ENCODE results near the gene LPAR1.

The LPAR1 gene

DNA sequence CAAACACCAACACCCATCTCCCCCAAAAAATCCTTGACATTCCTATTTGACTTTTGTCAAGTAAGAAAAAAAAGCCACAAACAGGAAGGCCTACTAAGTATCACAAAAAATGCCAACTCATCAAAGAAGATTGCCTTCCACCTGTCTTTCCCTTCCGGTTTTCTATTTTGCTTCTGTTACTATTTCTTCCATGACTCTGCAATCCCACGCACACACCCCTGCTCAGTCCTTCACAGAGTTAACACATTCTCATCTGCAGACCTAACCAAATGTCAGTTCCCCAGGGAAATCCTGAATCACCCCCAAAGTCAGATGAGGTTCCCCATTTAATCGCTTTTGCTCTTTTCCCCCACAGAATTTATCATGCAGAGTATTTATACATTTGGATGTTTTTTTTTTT is 15.1 kb downstream of the LPAR1 start:
- Histone ChIP-seq H3K9me3 (ENCODE audit: control insufficient read depth in 2 of 2, low read length in 2 of 2) (no peaks in the 10 kb centered on the region), H3K27me3 (ENCODE audit: control insufficient read depth in 1 of 2, insufficient read depth in 2 of 2, low read length in 2 of 2) (no peaks in the 10 kb centered on the region), H3K27ac (ENCODE audit: low read length) (no peak overlapping the region), H3K36me3 (ENCODE audit: control insufficient read depth in 2 of 2, insufficient read depth in 2 of 2, low read length in 2 of 2) (no peaks in the 10 kb centered on the region), H3K9ac (ENCODE audit: low read length in 2 of 2) (no peak overlapping the region), H3K4me1 (ENCODE audit: control insufficient read depth, insufficient read depth, low read length) (no peaks in the 10 kb centered on the region), H3K4me3 (ENCODE audit: low read length in 2 of 2) (no peak overlapping the region)

DNA sequence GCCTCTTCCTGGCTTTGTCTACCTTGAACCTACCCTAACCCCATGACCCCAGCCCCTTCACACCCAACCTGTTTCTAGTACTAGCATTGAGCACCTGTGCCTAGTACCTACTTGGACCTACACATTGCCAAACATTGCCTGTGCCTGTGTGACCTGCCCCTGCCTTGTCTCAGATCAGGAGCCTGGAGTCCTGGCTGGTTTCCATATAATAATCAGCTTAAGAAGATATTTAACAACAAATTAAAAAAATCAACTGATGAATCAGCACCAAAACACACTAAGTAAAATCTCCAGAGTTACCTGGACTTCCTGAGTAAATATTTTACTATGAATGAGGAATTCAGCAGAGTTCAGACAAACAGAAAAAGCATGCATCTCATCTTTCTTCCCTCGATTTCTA is 17.7 kb downstream of the LPAR1 start:
- H3K4me1 ChIP-seq (ENCODE audit: control insufficient read depth, insufficient read depth, low read length) = no peaks in the 10 kb centered on the region
- no peak overlapping the region for H3K27ac ChIP-seq (ENCODE audit: low read length)
- no peak overlapping the region for H3K4me3 ChIP-seq (ENCODE audit: low read length in 2 of 2)
- no peak overlapping the region for H3K9ac ChIP-seq (ENCODE audit: low read length in 2 of 2)
- H3K27me3 ChIP-seq (ENCODE audit: control insufficient read depth in 1 of 2, insufficient read depth in 2 of 2, low read length in 2 of 2) = no peaks in the 10 kb centered on the region
- no peaks in the 10 kb centered on the region for H3K36me3 ChIP-seq (ENCODE audit: control insufficient read depth in 2 of 2, insufficient read depth in 2 of 2, low read length in 2 of 2)
- H3K9me3 ChIP-seq (ENCODE audit: control insufficient read depth in 2 of 2, low read length in 2 of 2) = no peaks in the 10 kb centered on the region

DNA sequence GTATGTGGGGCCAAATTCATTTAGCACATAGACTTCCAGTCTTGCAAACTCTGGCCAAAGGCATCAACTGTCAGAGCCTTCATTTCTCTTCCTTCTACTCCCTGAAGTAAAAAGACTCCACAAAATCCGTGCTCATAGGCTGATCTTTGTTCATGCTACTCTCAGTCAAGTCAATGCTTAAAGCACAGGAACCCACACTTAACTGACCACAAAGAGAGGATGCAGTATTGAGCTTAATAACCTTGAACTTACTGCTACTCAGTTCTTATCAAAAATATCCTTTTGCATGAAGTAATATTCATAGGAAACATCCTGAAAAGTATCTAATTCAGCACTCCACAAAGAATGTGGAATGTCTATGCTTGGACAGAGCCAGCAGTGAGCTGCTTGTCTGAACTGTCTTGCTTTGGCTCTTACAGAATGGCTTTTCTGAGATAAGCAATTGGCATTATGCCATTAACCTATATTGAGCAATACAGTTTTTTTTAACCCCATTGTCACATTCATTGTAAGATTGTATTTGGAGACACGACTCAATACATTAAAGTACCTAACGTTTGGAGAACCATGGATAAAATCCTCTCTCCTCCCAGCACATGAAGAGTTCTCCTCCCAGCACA is 21.7 kb downstream of the LPAR1 start:
- no peaks in the 10 kb centered on the region for H3K36me3 ChIP-seq (ENCODE audit: control insufficient read depth in 2 of 2, insufficient read depth in 2 of 2, low read length in 2 of 2)
- no peaks in the 10 kb centered on the region for H3K4me1 ChIP-seq (ENCODE audit: control insufficient read depth, insufficient read depth, low read length)

DNA sequence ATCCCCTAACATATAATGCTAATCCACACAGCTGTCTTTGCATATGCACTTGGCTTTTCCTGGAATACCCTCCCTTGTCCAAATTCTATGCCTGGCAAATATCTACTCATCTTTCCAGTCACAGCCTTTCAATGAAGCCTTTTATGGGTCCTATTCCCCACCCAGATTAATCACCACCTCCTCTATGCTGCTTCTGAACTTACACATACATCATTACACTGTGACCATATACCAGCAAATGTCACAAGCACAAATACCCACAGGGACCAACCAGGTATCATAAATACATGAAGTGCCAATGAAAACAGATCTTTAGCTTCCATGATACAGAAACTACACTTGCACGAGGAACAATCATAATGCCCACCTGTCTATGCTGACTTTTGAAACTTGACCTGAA is 22.3 kb downstream of the LPAR1 start:
- Histone ChIP-seq H3K9ac (ENCODE audit: low read length in 2 of 2) (no peak overlapping the region), H3K36me3 (ENCODE audit: control insufficient read depth in 2 of 2, insufficient read depth in 2 of 2, low read length in 2 of 2) (no peaks in the 10 kb centered on the region), H3K27ac (ENCODE audit: low read length) (no peak overlapping the region), H3K27me3 (ENCODE audit: control insufficient read depth in 1 of 2, insufficient read depth in 2 of 2, low read length in 2 of 2) (no peaks in the 10 kb centered on the region), H3K9me3 (ENCODE audit: control insufficient read depth in 2 of 2, low read length in 2 of 2) (no peaks in the 10 kb centered on the region), H3K4me3 (ENCODE audit: low read length in 2 of 2) (no peak overlapping the region), H3K4me1 (ENCODE audit: control insufficient read depth, insufficient read depth, low read length) (no peaks in the 10 kb centered on the region)

More for the DNA sequence above, 21.7 kb downstream of the LPAR1 start:
- no peak overlapping the region for H3K27ac ChIP-seq (ENCODE audit: low read length)
- no peaks in the 10 kb centered on the region for H3K9me3 ChIP-seq (ENCODE audit: control insufficient read depth in 2 of 2, low read length in 2 of 2)
- no peak overlapping the region for H3K4me3 ChIP-seq (ENCODE audit: low read length in 2 of 2)
- H3K27me3 ChIP-seq (ENCODE audit: control insufficient read depth in 1 of 2, insufficient read depth in 2 of 2, low read length in 2 of 2) = no peaks in the 10 kb centered on the region
- H3K9ac ChIP-seq (ENCODE audit: low read length in 2 of 2) = no peak overlapping the region

DNA sequence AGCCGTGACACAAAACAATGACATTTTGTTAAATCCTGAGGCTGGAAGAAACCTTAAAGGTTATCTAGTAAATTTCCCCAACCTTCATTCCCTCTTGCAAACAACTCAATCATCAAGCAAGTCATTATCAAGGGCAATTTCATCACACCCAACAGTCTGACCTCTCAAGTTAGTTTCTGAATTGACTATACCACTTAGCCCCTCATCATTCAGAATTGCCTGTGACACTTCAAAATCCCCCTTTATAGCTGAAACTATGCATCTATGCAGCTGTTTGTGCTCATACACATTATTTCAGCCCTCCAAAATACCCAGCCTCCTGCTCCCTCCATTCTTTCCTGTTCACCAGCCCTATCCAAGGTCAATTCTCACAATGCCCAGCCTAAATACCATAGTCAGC is 24.6 kb downstream of the LPAR1 start:
- H3K36me3 ChIP-seq (ENCODE audit: control insufficient read depth in 2 of 2, insufficient read depth in 2 of 2, low read length in 2 of 2) = no peaks in the 10 kb centered on the region
- no peaks in the 10 kb centered on the region for H3K27me3 ChIP-seq (ENCODE audit: control insufficient read depth in 1 of 2, insufficient read depth in 2 of 2, low read length in 2 of 2)
- H3K4me1 ChIP-seq (ENCODE audit: control insufficient read depth, insufficient read depth, low read length) = no peaks in the 10 kb centered on the region
- no peak overlapping the region for H3K9ac ChIP-seq (ENCODE audit: low read length in 2 of 2)
- H3K27ac ChIP-seq (ENCODE audit: low read length) = no peak overlapping the region
- no peak overlapping the region for H3K4me3 ChIP-seq (ENCODE audit: low read length in 2 of 2)
- no peaks in the 10 kb centered on the region for H3K9me3 ChIP-seq (ENCODE audit: control insufficient read depth in 2 of 2, low read length in 2 of 2)

DNA sequence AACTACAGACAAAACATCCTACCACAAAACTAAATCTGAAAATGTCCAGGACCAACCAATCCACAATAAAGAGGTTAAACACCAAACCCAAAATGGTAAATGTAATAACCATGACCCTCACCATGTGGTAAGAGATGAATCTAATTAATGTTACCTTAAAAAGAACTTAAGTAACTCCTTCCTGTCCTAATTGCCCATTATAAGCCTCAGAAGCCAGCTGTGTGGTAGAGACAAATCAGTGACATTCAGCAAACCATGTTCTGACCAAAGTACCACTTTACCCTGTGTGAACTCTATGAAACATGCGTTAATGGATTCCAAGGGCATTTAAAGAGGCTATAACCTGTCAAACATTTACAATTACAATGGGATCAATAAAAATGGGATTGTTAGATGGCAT is 25.0 kb downstream of the LPAR1 start:
- H3K27me3 ChIP-seq (ENCODE audit: control insufficient read depth in 1 of 2, insufficient read depth in 2 of 2, low read length in 2 of 2) = no peaks in the 10 kb centered on the region
- no peak overlapping the region for H3K27ac ChIP-seq (ENCODE audit: low read length)
- H3K9ac ChIP-seq (ENCODE audit: low read length in 2 of 2) = no peak overlapping the region
- no peaks in the 10 kb centered on the region for H3K9me3 ChIP-seq (ENCODE audit: control insufficient read depth in 2 of 2, low read length in 2 of 2)
- no peaks in the 10 kb centered on the region for H3K36me3 ChIP-seq (ENCODE audit: control insufficient read depth in 2 of 2, insufficient read depth in 2 of 2, low read length in 2 of 2)
- H3K4me1 ChIP-seq (ENCODE audit: control insufficient read depth, insufficient read depth, low read length) = no peaks in the 10 kb centered on the region
- H3K4me3 ChIP-seq (ENCODE audit: low read length in 2 of 2) = no peak overlapping the region

DNA sequence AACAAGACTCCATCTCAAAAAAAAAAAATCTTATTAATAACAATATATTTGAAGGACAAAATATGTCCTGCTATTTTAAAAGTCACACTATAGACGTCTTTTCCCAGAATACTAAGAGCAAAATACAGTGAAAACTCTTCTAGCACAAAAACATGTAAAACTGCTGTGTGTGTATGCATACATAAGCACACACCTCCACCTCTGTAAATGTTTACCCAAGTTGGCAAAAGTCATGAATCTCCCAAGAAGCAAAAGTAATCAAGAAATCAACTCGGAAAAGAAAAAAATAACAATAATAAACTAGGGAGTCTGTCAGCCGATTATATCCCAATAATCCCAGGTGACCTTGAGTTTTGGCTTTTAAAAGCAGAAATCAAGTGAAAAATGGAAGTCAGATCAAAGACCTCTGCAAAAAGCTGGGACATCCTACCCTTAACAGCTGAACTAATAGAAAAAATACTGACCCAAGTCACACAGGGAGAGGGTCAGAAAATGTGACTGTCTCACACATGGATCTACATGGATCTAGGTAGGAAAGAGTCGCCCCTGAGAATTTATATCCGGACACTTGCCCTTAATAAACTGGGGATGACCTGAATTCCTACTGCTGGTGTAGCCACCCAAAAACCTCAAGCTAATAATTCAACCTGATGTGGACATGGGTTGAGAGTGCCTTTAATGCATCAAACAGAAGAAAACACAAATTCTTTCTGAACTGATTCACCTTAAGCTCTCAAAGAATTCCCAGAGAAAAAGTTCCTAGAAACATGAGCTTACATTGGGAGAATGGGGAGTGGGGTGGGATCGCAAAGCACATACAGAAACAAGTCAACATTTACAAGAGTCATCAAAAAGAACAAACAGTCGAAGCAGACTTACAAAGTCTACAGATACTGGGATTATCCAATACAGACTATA is 29.9 kb downstream of the LPAR1 start:
- no peaks in the 10 kb centered on the region for H3K27me3 ChIP-seq (ENCODE audit: control insufficient read depth in 1 of 2, insufficient read depth in 2 of 2, low read length in 2 of 2)
- H3K4me1 ChIP-seq (ENCODE audit: control insufficient read depth, insufficient read depth, low read length) = no peaks in the 10 kb centered on the region
- no peaks in the 10 kb centered on the region for H3K9me3 ChIP-seq (ENCODE audit: control insufficient read depth in 2 of 2, low read length in 2 of 2)
- no peaks in the 10 kb centered on the region for H3K36me3 ChIP-seq (ENCODE audit: control insufficient read depth in 2 of 2, insufficient read depth in 2 of 2, low read length in 2 of 2)
- no peak overlapping the region for H3K9ac ChIP-seq (ENCODE audit: low read length in 2 of 2)
- H3K27ac ChIP-seq (ENCODE audit: low read length) = no peak overlapping the region
- H3K4me3 ChIP-seq (ENCODE audit: low read length in 2 of 2) = no peak overlapping the region

DNA sequence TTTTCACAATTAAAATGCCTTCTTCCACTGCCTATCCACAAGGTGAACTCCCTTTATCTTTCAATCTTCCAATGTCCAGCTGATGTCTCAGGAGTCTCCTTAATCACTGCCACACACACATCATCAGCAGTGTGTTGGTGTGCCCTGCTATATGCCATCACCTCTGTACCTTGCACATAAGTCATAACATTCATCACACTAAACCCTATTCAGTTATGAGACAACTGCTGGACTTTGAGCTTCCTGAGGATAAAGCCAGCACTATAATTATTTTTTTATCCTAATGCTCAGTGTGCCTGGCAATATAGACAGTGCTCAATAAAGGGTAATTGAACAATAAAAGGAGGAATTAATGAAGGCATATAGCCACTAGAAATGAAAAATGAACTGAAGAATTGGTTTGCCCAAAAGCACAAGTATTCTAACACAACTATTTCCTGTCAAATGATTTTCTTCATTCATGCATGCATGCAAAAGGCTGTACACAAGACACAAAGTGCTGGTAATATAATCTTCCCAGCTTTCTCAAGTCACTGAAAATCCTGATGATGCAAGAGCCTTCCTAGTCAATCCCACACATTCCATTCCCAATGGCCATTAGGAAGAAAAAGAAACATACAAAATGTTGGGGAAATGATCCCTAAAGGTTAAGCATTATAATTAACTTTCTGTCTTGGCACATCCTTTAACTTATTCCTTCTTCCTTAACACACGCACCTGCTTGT is 32.4 kb downstream of the LPAR1 start:
- no peaks in the 10 kb centered on the region for H3K4me1 ChIP-seq (ENCODE audit: control insufficient read depth, insufficient read depth, low read length)
- no peak overlapping the region for H3K27ac ChIP-seq (ENCODE audit: low read length)
- H3K27me3 ChIP-seq (ENCODE audit: control insufficient read depth in 1 of 2, insufficient read depth in 2 of 2, low read length in 2 of 2) = no peaks in the 10 kb centered on the region

DNA sequence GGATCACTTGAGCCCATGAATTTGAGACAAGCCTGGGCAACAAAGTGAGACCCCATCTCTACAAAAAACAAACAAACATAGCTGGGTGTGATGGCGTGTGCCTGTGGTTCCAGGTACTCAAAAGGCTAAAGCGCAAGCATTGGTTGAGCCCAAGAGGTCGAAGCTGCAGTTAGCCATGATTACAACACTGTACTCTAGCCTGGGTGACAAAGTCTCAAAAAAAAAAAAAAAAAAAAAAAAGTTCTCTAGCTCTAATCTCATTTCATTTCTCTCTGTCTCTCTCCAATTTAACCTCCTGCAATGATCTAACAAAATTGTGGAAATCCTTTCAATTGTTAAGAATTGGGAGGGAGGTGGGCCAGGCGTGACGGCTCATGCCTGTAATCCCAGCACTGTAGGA is 33.3 kb downstream of the LPAR1 start:
- Histone ChIP-seq H3K9me3 (ENCODE audit: control insufficient read depth in 2 of 2, low read length in 2 of 2) (no peaks in the 10 kb centered on the region), H3K4me1 (ENCODE audit: control insufficient read depth, insufficient read depth, low read length) (no peaks in the 10 kb centered on the region), H3K9ac (ENCODE audit: low read length in 2 of 2) (no peak overlapping the region), H3K4me3 (ENCODE audit: low read length in 2 of 2) (no peak overlapping the region), H3K27ac (ENCODE audit: low read length) (no peak overlapping the region), H3K36me3 (ENCODE audit: control insufficient read depth in 2 of 2, insufficient read depth in 2 of 2, low read length in 2 of 2) (no peaks in the 10 kb centered on the region), H3K27me3 (ENCODE audit: control insufficient read depth in 1 of 2, insufficient read depth in 2 of 2, low read length in 2 of 2) (no peaks in the 10 kb centered on the region)

More for the DNA sequence above, 32.4 kb downstream of the LPAR1 start:
- Histone ChIP-seq H3K9ac (ENCODE audit: low read length in 2 of 2) (no peak overlapping the region), H3K9me3 (ENCODE audit: control insufficient read depth in 2 of 2, low read length in 2 of 2) (no peaks in the 10 kb centered on the region), H3K4me3 (ENCODE audit: low read length in 2 of 2) (no peak overlapping the region), H3K36me3 (ENCODE audit: control insufficient read depth in 2 of 2, insufficient read depth in 2 of 2, low read length in 2 of 2) (no peaks in the 10 kb centered on the region)

DNA sequence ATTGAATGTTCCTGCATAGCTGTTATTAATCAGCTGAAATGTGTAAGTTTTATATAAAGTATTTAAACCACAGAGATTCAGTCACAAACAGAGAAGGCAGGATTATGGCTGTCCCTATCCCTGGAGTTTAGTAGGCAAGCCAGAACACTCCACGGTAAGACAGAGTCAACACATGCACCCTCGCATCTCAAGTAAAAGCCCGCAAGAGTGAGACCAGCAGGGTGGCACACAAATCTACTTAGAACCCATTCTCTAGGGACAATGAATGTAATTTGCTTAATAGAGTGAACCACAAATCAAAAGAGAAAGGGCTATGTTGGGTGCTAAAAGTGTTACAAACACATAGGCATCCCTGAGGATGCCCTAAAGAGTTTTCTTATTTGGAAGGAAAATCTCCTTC is 35.1 kb downstream of the LPAR1 start:
- H3K9ac ChIP-seq (ENCODE audit: low read length in 2 of 2) = no peak overlapping the region
- no peak overlapping the region for H3K4me3 ChIP-seq (ENCODE audit: low read length in 2 of 2)
- no peaks in the 10 kb centered on the region for H3K36me3 ChIP-seq (ENCODE audit: control insufficient read depth in 2 of 2, insufficient read depth in 2 of 2, low read length in 2 of 2)
- no peaks in the 10 kb centered on the region for H3K4me1 ChIP-seq (ENCODE audit: control insufficient read depth, insufficient read depth, low read length)
- H3K27ac ChIP-seq (ENCODE audit: low read length) = no peak overlapping the region
- no peaks in the 10 kb centered on the region for H3K27me3 ChIP-seq (ENCODE audit: control insufficient read depth in 1 of 2, insufficient read depth in 2 of 2, low read length in 2 of 2)
- no peaks in the 10 kb centered on the region for H3K9me3 ChIP-seq (ENCODE audit: control insufficient read depth in 2 of 2, low read length in 2 of 2)
